B cell (primary cell): Measurements from ENCODE around the gene PLCE1. TPM values are rescaled to one million over a fixed set of nuclear protein-coding genes. Genes with fewer than 3 reads are reported as not detected.

ENCODE experiments used
- ATAC-seq: fragments of 200-7000 bp; cut with Tn5 transposase; one replicate; pipeline ENCODE4 v1.10.0; 2021; ENCODE audit warnings: low read depth, mild to moderate bottlenecking, moderate number of reproducible peaks, moderate library complexity
- CTCF ChIA-PET: fragments of 350-600 bp; sonication (Branson Sonifier 250); formaldehyde crosslinking; loops from one replicate; lab custom pipeline; 2021; ENCODE audit warnings: antibody characterized with exemption, inconsistent platforms; lab: Charles Lee
- POLR2A ChIA-PET: fragments of 350-600 bp; sonication (Branson Sonifier 250); formaldehyde crosslinking; loops from one replicate; lab custom pipeline; 2021; ENCODE audit warnings: antibody characterized with exemption; lab: Charles Lee
- DNase-seq: peaks from one replicate; pipeline ENCODE4 v3.0.0; 2013
- H2AFZ ChIP-seq: 2 replicates; pipeline ENCODE4 v1.6.1; 2012; ENCODE audit warnings: mild to moderate bottlenecking, low read depth, low read length; ENCODE audit not compliant: insufficient read depth, poor library complexity, severe bottlenecking
- H3K27ac ChIP-seq, 2 donors: 1 replicate in 1 of 2; 2 replicates in 1 of 2; pipeline ENCODE4 v1.5.1; 2012 to 2013; ENCODE audit warnings: low read length in 2 of 2, mild to moderate bottlenecking in 2 of 2, moderate library complexity in 1 of 2
- H3K27me3 ChIP-seq, 4 experiments: fragments of 200-600 bp in 1 of 4; sonication (generic) in 1 of 4; replicated peaks in 1 of 4; 1 replicate in 2 of 4; 2 replicates in 2 of 4; pipeline versions ENCODE4 v1.6.1 to v1.7.0; 2013 to 2016; ENCODE audit warnings: low read length in 3 of 4, mild to moderate bottlenecking in 2 of 4, mixed read lengths in 1 of 4, moderate library complexity in 1 of 4; ENCODE audit not compliant: insufficient read depth in 4 of 4, control insufficient read depth in 3 of 4; ENCODE audit errors: control extremely low read depth in 1 of 4
- H3K36me3 ChIP-seq, 2 experiments: replicated peaks in 1 of 2; 1 replicate in 1 of 2; 2 replicates in 1 of 2; pipeline versions ENCODE4 v1.6.1 to v1.7.1; 2013; ENCODE audit warnings: low read length in 1 of 2; ENCODE audit not compliant: insufficient read depth in 2 of 2, control insufficient read depth in 1 of 2; ENCODE audit errors: control extremely low read depth in 1 of 2, extremely low read depth in 1 of 2
- H3K4me1 ChIP-seq, 2 donors: fragments of 200-600 bp in 1 of 2; sonication (generic) in 1 of 2; 1 replicate in 1 of 2; 2 replicates in 1 of 2; pipeline versions ENCODE4 v1.5.1 to v1.6.1; 2013 to 2017; ENCODE audit warnings: low read length in 2 of 2; ENCODE audit not compliant: control insufficient read depth in 2 of 2, insufficient read depth in 2 of 2
- H3K4me2 ChIP-seq: replicated peaks from 2 replicates; pipeline ENCODE3; 2012; ENCODE audit warnings: mild to moderate bottlenecking, low read depth, low read length; ENCODE audit not compliant: poor library complexity, severe bottlenecking
- H3K4me3 ChIP-seq, 5 experiments: fragments of 200-600 bp in 1 of 5; sonication (generic) in 1 of 5; 1 replicate in 3 of 5; 2 replicates in 2 of 5; pipeline versions ENCODE4 v1.5.1 to v1.7.0; 2011 to 2016; ENCODE audit warnings: low read length in 4 of 5, mild to moderate bottlenecking in 4 of 5, low read depth in 2 of 5, control low read depth in 1 of 5, moderate library complexity in 1 of 5; ENCODE audit not compliant: insufficient read depth in 1 of 5; ENCODE audit errors: control extremely low read depth in 1 of 5, extremely low read depth in 1 of 5
- H3K79me2 ChIP-seq: fragments of 200-600 bp; sonication (generic); one replicate; pipeline ENCODE4 v1.6.0; 2016; ENCODE audit warnings: low read length; ENCODE audit not compliant: control insufficient read depth, insufficient read depth
- H3K9ac ChIP-seq: fragments of 200-600 bp; sonication (generic); 2 replicates; pipeline ENCODE4 v1.6.1; 2017; ENCODE audit warnings: mild to moderate bottlenecking, low read length, moderate library complexity
- H3K9me3 ChIP-seq, 3 donors: one replicate each; pipeline versions ENCODE4 v1.6.1 to v1.7.1; 2013; ENCODE audit warnings: low read length in 2 of 3; ENCODE audit not compliant: control insufficient read depth in 2 of 3, insufficient read depth in 1 of 3; ENCODE audit errors: control extremely low read depth in 1 of 3
- H4K20me1 ChIP-seq: 2 replicates; pipeline ENCODE4 v1.6.0; 2012; ENCODE audit warnings: mild to moderate bottlenecking, low read length; ENCODE audit not compliant: insufficient read depth, control insufficient read depth, poor library complexity, severe bottlenecking
- H3K27ac Mint-ChIP-seq: one replicate; pipeline ENCODE4 v1.8.0; 2021; ENCODE audit warnings: mixed read lengths
- H3K27me3 Mint-ChIP-seq: one replicate; pipeline ENCODE4 v1.8.0; 2021; ENCODE audit warnings: mixed read lengths
- H3K4me1 Mint-ChIP-seq: one replicate; pipeline ENCODE4 v1.8.0; 2021; ENCODE audit warnings: mixed read lengths
- H3K4me3 Mint-ChIP-seq: one replicate; pipeline ENCODE4 v1.8.0; 2021; ENCODE audit warnings: mixed read lengths
- H3K9me3 Mint-ChIP-seq: one replicate; pipeline ENCODE4 v1.8.0; 2022; ENCODE audit warnings: mixed read lengths; ENCODE audit not compliant: insufficient read depth
- CTCF ChIP-seq: fragments of 200-600 bp; IDR thresholded peaks from one replicate; pipeline ENCODE4 v1.8.0; 2022; ENCODE audit warnings: antibody characterized with exemption, mild to moderate bottlenecking
- EZH2 ChIP-seq: IDR thresholded peaks from 2 replicates; pipeline ENCODE4 v1.6.1; 2012; ENCODE audit warnings: borderline replicate concordance, low read depth, mild to moderate bottlenecking, moderate library complexity, low read length; ENCODE audit not compliant: insufficient read depth, poor library complexity, severe bottlenecking
- WGBS: methylation state at CpG from one replicate; pipeline ENCODE4 v1.1.5; 2013; ENCODE audit warnings: missing lambda C conversion rate; ENCODE audit not compliant: insufficient coverage; 5-methylcytosine and 5-hydroxymethylcytosine counted together
- intact Hi-C: fragments of 100-400 bp; cut with micrococcal nuclease; formaldehyde crosslinking; loops from one replicate; pipeline ENCODE4 v1.10.0; 2022
- polyA plus RNA-seq: library from polyadenylated mRNA; depleted of rRNA; stranded (reverse); fragments of >200 nt; gene quantifications from 2 replicates; pipeline ENCODE4 v1.2.3, GENCODE V29; 2012
- total RNA-seq, 2 donors: library from RNA; stranded (reverse); fragments of 120-200 nt in 1 of 2; gene quantifications; 1 replicate in 1 of 2; 2 replicates in 1 of 2; pipeline versions ENCODE4 v1.2.3 to v1.2.4, GENCODE V29; 2013 to 2022

PLCE1 gene
- total and polyA plus RNA-seq, 2 donors (not counting 1 experiment from before 2014, with no cell fraction given), result not detected

- ATAC-seq, result no peak
Observed at GRCh38 chr10:94010116-94010515, 16.4 kb downstream of the PLCE1 start.

GRCh38 chr10:94010886-94011285, 17.2 kb downstream of the PLCE1 start:
- no peak overlapping the region for H3K27ac Mint-ChIP-seq

More at GRCh38 chr10:94010116-94010515, 16.4 kb downstream of the PLCE1 start:
- Mint-ChIP-seq H3K27me3 (peaks cover 29% of the 10 kb centered on the region), H3K4me1 (no peaks in the 10 kb centered on the region), H3K9me3 (no peaks in the 10 kb centered on the region), H3K27ac (no peak overlapping the region), H3K4me3 (no peak overlapping the region)
- TF ChIP-seq EZH2 (no peak), CTCF (no peak)
- Histone ChIP-seq H3K4me1 (no peaks in the 10 kb centered on the region), H3K4me2 (no peak overlapping the region), H3K36me3 (no peaks in the 10 kb centered on the region), H3K9ac (no peak overlapping the region), H3K27me3 (no peaks in the 10 kb centered on the region), H3K9me3 (peaks cover 0 to 7% (median 0%) of the 10 kb centered on the region in 3 donors), H3K27ac (no peak overlapping the region), H3K79me2 (no peaks in the 10 kb centered on the region), H4K20me1 (no peaks in the 10 kb centered on the region), H3K4me3 (no peak overlapping the region), H2AFZ (no peak overlapping the region)
- WGBS, result 87% methylated on average over 2 of the region's 2 CpGs
- no peak for DNase-seq
- POLR2A ChIA-PET, result no interaction called here
- CTCF ChIA-PET, result no interaction called here
- intact Hi-C loops, result no loop called here

More at GRCh38 chr10:94010886-94011285, 17.2 kb downstream of the PLCE1 start:
- Histone ChIP-seq H3K9me3 (peaks cover 0 to 7% (median 0%) of the 10 kb centered on the region in 3 donors), H3K9ac (no peak overlapping the region), H2AFZ (no peak overlapping the region), H3K4me1 (no peaks in the 10 kb centered on the region), H3K4me2 (no peak overlapping the region), H3K36me3 (no peaks in the 10 kb centered on the region), H3K4me3 (no peak overlapping the region), H3K27me3 (no peaks in the 10 kb centered on the region), H3K27ac (no peak overlapping the region), H3K79me2 (no peaks in the 10 kb centered on the region), H4K20me1 (no peaks in the 10 kb centered on the region)
- DNase-seq (no peak), ATAC-seq (no peak)
- Mint-ChIP-seq H3K4me1 (no peaks in the 10 kb centered on the region), H3K27me3 (peaks cover 26% of the 10 kb centered on the region), H3K9me3 (no peaks in the 10 kb centered on the region), H3K4me3 (no peak overlapping the region)
- ChIA-PET POLR2A (no interaction called here), CTCF (no interaction called here)
- TF ChIP-seq CTCF, result no peak
- TF ChIP-seq EZH2, result no peak
- intact Hi-C loops, result no loop called here
